Left ventricle myocardium inferior (tissue), 1 donor: ENCODE results near the gene NOSIP. TPM values are rescaled to one million over a fixed set of nuclear protein-coding genes. Genes with fewer than 3 reads are reported as not detected.
A peak's percentile ranks its signal among the peaks of the same experiment; 100 is the strongest.

ENCODE experiments used
- DNase-seq: peaks from one replicate; pipeline ENCODE4 v3.0.0-alpha.2; 2020
- H3K27ac ChIP-seq: fragments of 200-600 bp; replicated peaks from 2 replicates; pipeline ENCODE4 v1.8.0; 2021
- H3K27me3 ChIP-seq: fragments of 200-600 bp; 2 replicates; pipeline ENCODE4 v1.8.0; 2021; ENCODE audit warnings: low read depth
- H3K36me3 ChIP-seq: fragments of 200-600 bp; 2 replicates; pipeline ENCODE4 v1.8.0; 2021
- H3K4me1 ChIP-seq: fragments of 200-600 bp; 2 replicates; pipeline ENCODE4 v1.8.0; 2021
- H3K4me3 ChIP-seq: fragments of 200-600 bp; 2 replicates; pipeline ENCODE4 v1.8.0; 2021; ENCODE audit warnings: mild to moderate bottlenecking, moderate library complexity
- H3K9me3 ChIP-seq: fragments of 200-600 bp; replicated peaks from 2 replicates; pipeline ENCODE4 v1.8.0; 2021
- intact Hi-C: fragments of 100-400 bp; cut with micrococcal nuclease; formaldehyde crosslinking; loops from one replicate; pipeline ENCODE4 v1.11.0; 2022
- total RNA-seq: library from RNA; stranded (reverse); fragmentation: NEBNext Ultra II Directional; extraction: Animal tissue kit (Norgen Biotek cat#: 25700); gene quantifications from one replicate; pipeline ENCODE4 v1.2.1, GENCODE V29; 2021
- TF ChIP-seq, protein P1 (sequence below): fragments of 200-600 bp; IDR thresholded peaks from 2 replicates; pipeline ENCODE4 v1.8.0; 2021; ENCODE audit warnings: antibody characterized with exemption, mild to moderate bottlenecking, borderline replicate concordance
- donor health status: DM: no; HTN: yes; CAD: no; lungs with severe emphysema.

The NOSIP gene
- total RNA-seq, 1 donor from 2014 or later = 47.3 TPM

- TF ChIP-seq, protein P1, sequence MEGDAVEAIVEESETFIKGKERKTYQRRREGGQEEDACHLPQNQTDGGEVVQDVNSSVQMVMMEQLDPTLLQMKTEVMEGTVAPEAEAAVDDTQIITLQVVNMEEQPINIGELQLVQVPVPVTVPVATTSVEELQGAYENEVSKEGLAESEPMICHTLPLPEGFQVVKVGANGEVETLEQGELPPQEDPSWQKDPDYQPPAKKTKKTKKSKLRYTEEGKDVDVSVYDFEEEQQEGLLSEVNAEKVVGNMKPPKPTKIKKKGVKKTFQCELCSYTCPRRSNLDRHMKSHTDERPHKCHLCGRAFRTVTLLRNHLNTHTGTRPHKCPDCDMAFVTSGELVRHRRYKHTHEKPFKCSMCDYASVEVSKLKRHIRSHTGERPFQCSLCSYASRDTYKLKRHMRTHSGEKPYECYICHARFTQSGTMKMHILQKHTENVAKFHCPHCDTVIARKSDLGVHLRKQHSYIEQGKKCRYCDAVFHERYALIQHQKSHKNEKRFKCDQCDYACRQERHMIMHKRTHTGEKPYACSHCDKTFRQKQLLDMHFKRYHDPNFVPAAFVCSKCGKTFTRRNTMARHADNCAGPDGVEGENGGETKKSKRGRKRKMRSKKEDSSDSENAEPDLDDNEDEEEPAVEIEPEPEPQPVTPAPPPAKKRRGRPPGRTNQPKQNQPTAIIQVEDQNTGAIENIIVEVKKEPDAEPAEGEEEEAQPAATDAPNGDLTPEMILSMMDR = no peak
- peaks cover 14% of the 10 kb centered on the region for H3K4me1 ChIP-seq
- H3K27ac ChIP-seq = no peak overlapping the region
- no peaks in the 10 kb centered on the region for H3K27me3 ChIP-seq
- DNase-seq = no peak
- intact Hi-C loops = no loop called here
- H3K4me3 ChIP-seq = no peak overlapping the region
- H3K36me3 ChIP-seq = no peaks in the 10 kb centered on the region
- H3K9me3 ChIP-seq = no peaks in the 10 kb centered on the region
Measured at GRCh38 chr19:49549045-49549444, 31.3 kb downstream of the NOSIP start.

- H3K36me3 ChIP-seq = no peaks in the 10 kb centered on the region
- H3K4me1 ChIP-seq = peaks cover 12% of the 10 kb centered on the region
- intact Hi-C loops = loop anchor here (2.0 kb wide), 1 partner anchor 40 kb away; no protein-coding TSS in a partner anchor
- H3K9me3 ChIP-seq = no peaks in the 10 kb centered on the region
- H3K4me3 ChIP-seq = no peak overlapping the region
- no peaks in the 10 kb centered on the region for H3K27me3 ChIP-seq
- TF ChIP-seq, protein P1 = peak; percentile 89
- H3K27ac ChIP-seq = no peak overlapping the region
- no peak for DNase-seq
Measured at GRCh38 chr19:49546825-49547565, 33.4 kb downstream of the NOSIP start.

DNA sequence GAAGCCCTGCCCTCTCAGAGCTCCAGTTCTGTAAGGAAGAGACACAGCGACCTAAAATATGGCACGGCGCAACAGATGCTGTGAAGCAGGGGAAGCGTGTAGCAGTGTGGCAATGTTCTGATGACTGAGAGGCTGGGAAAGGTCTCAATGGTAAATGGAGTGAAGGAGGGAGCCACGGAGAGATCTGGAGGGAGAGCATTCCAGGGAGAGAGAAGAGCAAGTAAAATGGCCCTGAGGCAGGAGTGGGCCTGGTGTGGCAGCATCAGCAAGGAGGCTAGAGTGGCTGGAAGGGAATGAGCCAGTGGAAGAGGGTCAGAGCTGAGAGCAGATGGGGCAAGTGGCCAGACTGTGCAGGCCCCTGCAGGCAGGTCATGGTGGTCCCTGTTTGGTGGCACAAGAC is 36.2 kb downstream of the NOSIP start:
- H3K4me1 ChIP-seq = peaks cover 12% of the 10 kb centered on the region
- no peak for DNase-seq
- H3K27me3 ChIP-seq = no peaks in the 10 kb centered on the region
- H3K27ac ChIP-seq = no peak overlapping the region
- intact Hi-C loops = no loop called here
- TF ChIP-seq, protein P1 = no peak
- H3K4me3 ChIP-seq = no peak overlapping the region
- no peaks in the 10 kb centered on the region for H3K36me3 ChIP-seq
- H3K9me3 ChIP-seq = no peaks in the 10 kb centered on the region

DNA sequence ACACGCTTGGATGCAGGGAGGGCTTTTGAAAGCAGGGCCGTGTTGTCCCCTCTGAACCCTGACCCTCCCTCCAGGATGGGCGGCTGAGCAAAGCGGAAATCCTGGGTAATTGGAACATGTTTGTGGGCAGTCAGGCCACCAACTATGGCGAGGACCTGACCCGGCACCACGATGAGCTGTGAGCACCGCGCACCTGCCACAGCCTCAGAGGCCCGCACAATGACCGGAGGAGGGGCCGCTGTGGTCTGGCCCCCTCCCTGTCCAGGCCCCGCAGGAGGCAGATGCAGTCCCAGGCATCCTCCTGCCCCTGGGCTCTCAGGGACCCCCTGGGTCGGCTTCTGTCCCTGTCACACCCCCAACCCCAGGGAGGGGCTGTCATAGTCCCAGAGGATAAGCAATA is 37.3 kb downstream of the NOSIP start:
- Histone ChIP-seq H3K4me1 (peaks cover 12% of the 10 kb centered on the region), H3K36me3 (peaks cover under 1% of the 10 kb centered on the region)
- TF ChIP-seq, protein P1 = no peak

GRCh38 chr19:49542446-49542845 is 37.9 kb downstream of the NOSIP start:
- Histone ChIP-seq H3K36me3 (peaks cover 4% of the 10 kb centered on the region), H3K27me3 (no peaks in the 10 kb centered on the region), H3K4me1 (peaks cover 12% of the 10 kb centered on the region), H3K27ac (no peak overlapping the region), H3K9me3 (no peaks in the 10 kb centered on the region), H3K4me3 (no peak overlapping the region)
- intact Hi-C loops = no loop called here
- TF ChIP-seq, protein P1 = no peak
- no peak for DNase-seq

More for the DNA sequence above, 37.3 kb downstream of the NOSIP start:
- H3K9me3 ChIP-seq = no peaks in the 10 kb centered on the region
- no peak for DNase-seq
- intact Hi-C loops = no loop called here
- H3K27me3 ChIP-seq = no peaks in the 10 kb centered on the region
- no peak overlapping the region for H3K27ac ChIP-seq
- H3K4me3 ChIP-seq = no peak overlapping the region
